Endothelial cell of umbilical vein (primary cell): ENCODE data around the gene SLAIN2. TPM values are rescaled to one million over a fixed set of nuclear protein-coding genes. Genes with fewer than 3 reads are reported as not detected.

Source experiments
- BruUV-seq: library from RNA; stranded (reverse); fragments of 400-500 nt; replicated peaks from 2 replicates; lab custom pipeline; 2021; lab: Mats Ljungman, UMichigan
- CTCF ChIA-PET: fragments of 300-600, 350-600 bp; sonication (Branson Sonifier 250); formaldehyde crosslinking; loops from one replicate; lab custom pipeline; 2021; ENCODE audit warnings: antibody characterized with exemption, inconsistent platforms; lab: Charles Lee
- POLR2A ChIA-PET: fragments of 300-600, 350-600 bp; sonication (Branson Sonifier 250); formaldehyde crosslinking; loops from one replicate; lab custom pipeline; 2021; ENCODE audit warnings: antibody characterized with exemption, inconsistent platforms; lab: Charles Lee
- DNase-seq: peaks from one replicate; pipeline ENCODE4 v3.0.0-alpha.2; 2011; ENCODE audit warnings: low read depth, low spot score
- FAIRE-seq: peaks from 2 replicates; lab custom pipeline; 2011; peaks lifted over from hg19 to GRCh38; lab: Jason Lieb, UNC
- H2AFZ ChIP-seq: 2 replicates; pipeline ENCODE4 v1.6.0; 2012; ENCODE audit warnings: low read depth, low read length, control low read depth, inconsistent platforms
- H3K27ac ChIP-seq: 2 replicates; pipeline ENCODE4 v1.5.1; 2011; ENCODE audit warnings: low read depth, mild to moderate bottlenecking, control low read depth, low read length, moderate library complexity; ENCODE audit not compliant: insufficient read depth
- H3K27me3 ChIP-seq, 2 experiments: 2 replicates each; pipeline versions ENCODE4 v1.6.0 to v1.6.1; 2011; ENCODE audit warnings: low read length in 2 of 2, mixed read lengths in 1 of 2; ENCODE audit not compliant: control insufficient read depth in 2 of 2, insufficient read depth in 2 of 2
- H3K36me3 ChIP-seq, 2 experiments: 2 replicates in 1 of 2; 3 replicates in 1 of 2; pipeline ENCODE4 v1.5.1; 2011; ENCODE audit warnings: low read length in 2 of 2, mild to moderate bottlenecking in 1 of 2, moderate library complexity in 1 of 2; ENCODE audit not compliant: control insufficient read depth in 2 of 2, insufficient read depth in 2 of 2; ENCODE audit errors: extremely low read depth in 1 of 2
- H3K4me1 ChIP-seq: 3 replicates; pipeline ENCODE4 v1.5.1; 2011; ENCODE audit warnings: mild to moderate bottlenecking, low read length; ENCODE audit not compliant: control insufficient read depth, insufficient read depth; ENCODE audit errors: extremely low read depth
- H3K4me2 ChIP-seq: 2 replicates; pipeline ENCODE4 v1.6.1; 2011; ENCODE audit warnings: low read length, control low read depth, mixed read lengths; ENCODE audit not compliant: insufficient read depth
- H3K4me3 ChIP-seq, 3 experiments: fragments of 200-600 bp in 1 of 3; sonication (generic), shearing (Covaris generic) in 1 of 3; replicated peaks in 1 of 3; 2 replicates each; pipeline ENCODE4 v1.5.1; 2011 to 2016; ENCODE audit warnings: control low read depth in 3 of 3, low read length in 3 of 3, mild to moderate bottlenecking in 2 of 3, inconsistent platforms in 1 of 3, low read depth in 1 of 3, moderate library complexity in 1 of 3; ENCODE audit not compliant: insufficient read depth in 1 of 3
- H3K79me2 ChIP-seq: 2 replicates; pipeline ENCODE4 v1.6.0; 2012; ENCODE audit warnings: low read length, inconsistent platforms; ENCODE audit not compliant: control insufficient read depth, insufficient read depth
- H3K9ac ChIP-seq: replicated peaks from 2 replicates; pipeline ENCODE3; 2011; ENCODE audit warnings: low read length, control low read depth; ENCODE audit not compliant: insufficient read depth; ENCODE audit errors: extremely low read depth
- H3K9me1 ChIP-seq: replicated peaks from 3 replicates; pipeline ENCODE4 v1.6.0; 2011; ENCODE audit warnings: mild to moderate bottlenecking, low read length; ENCODE audit not compliant: control insufficient read depth, insufficient read depth; ENCODE audit errors: extremely low read depth
- H3K9me3 ChIP-seq: replicated peaks from 2 replicates; pipeline ENCODE4 v1.5.1; 2012; ENCODE audit warnings: low read length, inconsistent platforms; ENCODE audit not compliant: control insufficient read depth, insufficient read depth
- H4K20me1 ChIP-seq: replicated peaks from 2 replicates; pipeline ENCODE3; 2011; ENCODE audit warnings: mild to moderate bottlenecking, low read length; ENCODE audit not compliant: control insufficient read depth, insufficient read depth; ENCODE audit errors: extremely low read depth
- EZH2 ChIP-seq: IDR thresholded peaks from 2 replicates; pipeline ENCODE4 v1.6.1; 2012; ENCODE audit warnings: borderline replicate concordance, low read depth, mild to moderate bottlenecking, moderate library complexity, low read length, inconsistent platforms; ENCODE audit not compliant: severe bottlenecking
- FOS ChIP-seq: IDR thresholded peaks from 2 replicates; pipeline ENCODE4 v1.6.1; 2011; ENCODE audit warnings: mild to moderate bottlenecking, low read length, moderate library complexity, borderline replicate concordance; ENCODE audit not compliant: insufficient read depth
- GATA2 ChIP-seq: IDR thresholded peaks from 2 replicates; pipeline ENCODE4 v1.7.0; 2011; ENCODE audit warnings: low read depth, mild to moderate bottlenecking, moderate library complexity, mixed read lengths, low read length; ENCODE audit not compliant: insufficient read length, insufficient read depth
- JUN ChIP-seq: IDR thresholded peaks from 2 replicates; pipeline ENCODE4 v1.6.1; 2011; ENCODE audit warnings: borderline replicate concordance, low read depth; ENCODE audit not compliant: insufficient read length, insufficient read depth
- MYC ChIP-seq: IDR thresholded peaks from one replicate; pipeline ENCODE4 v1.6.1; 2011; ENCODE audit warnings: mild to moderate bottlenecking, low read depth, low read length
- POLR2A ChIP-seq: IDR thresholded peaks from 2 replicates; pipeline ENCODE4 v1.6.1; 2012; ENCODE audit warnings: low read depth, mild to moderate bottlenecking, control low read depth, low read length
- POLR2AphosphoS5 ChIP-seq: IDR thresholded peaks from 2 replicates; pipeline ENCODE4 v1.6.1; 2012; ENCODE audit warnings: low read depth, mild to moderate bottlenecking, control low read depth, low read length, moderate library complexity; ENCODE audit not compliant: insufficient read depth
- dilution Hi-C: fragments of 300-500 bp; cut with MboI; formaldehyde crosslinking; loops from one replicate; pipeline ENCODE4 v1.15.0; 2019; ENCODE audit warnings: low sequenced_read_pairs; ENCODE audit not compliant: extremely low pct_ligation_motif_present
- intact Hi-C: fragments of 100-400 bp; cut with micrococcal nuclease; formaldehyde crosslinking; loops from one replicate; pipeline ENCODE4 v1.10.0; 2022
- polyA plus RNA-seq, 4 experiments: library from polyadenylated mRNA; depleted of rRNA in 3 of 4; stranded (reverse) in 3 of 4; unstranded in 1 of 4; fragments of >200 nt; gene quantifications; 2 replicates each; pipeline versions ENCODE4 v1.2.1 to v1.2.3, GENCODE V29; 2011 to 2012; ENCODE audit warnings: missing spikeins in 1 of 4
- total RNA-seq: library from RNA; stranded (reverse); gene quantifications from 2 replicates; pipeline ENCODE4 v1.2.3, GENCODE V29; 2021
- TF ChIP-seq, protein P1 (sequence below): IDR thresholded peaks from 2 replicates; pipeline ENCODE4 v1.6.1; 2011; ENCODE audit not compliant: insufficient read depth, insufficient read length
- TF ChIP-seq, protein P2 (sequence below), 2 donors: IDR thresholded peaks; 1 replicate in 1 of 2; 2 replicates in 1 of 2; pipeline ENCODE4 v1.5.1; 2011; ENCODE audit warnings: low read length in 2 of 2, mild to moderate bottlenecking in 2 of 2, moderate library complexity in 2 of 2, control low read depth in 1 of 2, inconsistent platforms in 1 of 2, low read depth in 1 of 2; ENCODE audit not compliant: insufficient read depth in 1 of 2; ENCODE audit errors: extremely low read depth in 1 of 2

The SLAIN2 gene
- total and polyA plus RNA-seq, 2 donors (not counting 3 experiments of a cell fraction or from before 2014, with no cell fraction given), result 27.4 to 49.5 TPM

DNA sequence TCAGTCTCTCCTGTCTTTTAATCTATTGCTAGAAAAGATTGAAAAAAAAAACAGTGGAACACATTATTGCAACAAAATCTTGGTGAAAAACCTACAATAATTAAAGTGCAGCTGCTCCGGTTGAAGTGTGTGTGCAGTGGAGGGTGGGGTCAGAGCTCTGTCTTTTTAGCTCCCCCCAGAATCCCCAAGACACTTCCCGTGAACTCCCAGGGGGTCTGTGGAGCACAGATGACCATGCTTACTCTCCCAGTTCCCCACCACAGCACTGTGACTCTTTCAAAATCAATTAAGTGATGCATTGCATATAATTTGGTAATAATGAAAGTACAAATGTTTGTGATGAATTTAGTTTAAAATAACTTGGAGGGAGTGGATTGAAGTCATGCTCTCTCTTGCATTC is 126.1 kb downstream of the SLAIN2 start:
- H3K27me3 ChIP-seq, result peaks cover 13 to 15% of the 10 kb centered on the region in 2 experiments
- H3K9ac ChIP-seq, result no peak overlapping the region
- no peaks in the 10 kb centered on the region for H3K4me1 ChIP-seq
- TF ChIP-seq POLR2A, result no peak
- no peak for TF ChIP-seq MYC
- TF ChIP-seq, protein P1, sequence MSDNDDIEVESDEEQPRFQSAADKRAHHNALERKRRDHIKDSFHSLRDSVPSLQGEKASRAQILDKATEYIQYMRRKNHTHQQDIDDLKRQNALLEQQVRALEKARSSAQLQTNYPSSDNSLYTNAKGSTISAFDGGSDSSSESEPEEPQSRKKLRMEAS, result no peak
- no peak for TF ChIP-seq JUN
- no peak for TF ChIP-seq GATA2
- no peak for TF ChIP-seq FOS
- no peak for TF ChIP-seq POLR2AphosphoS5
- no peak for TF ChIP-seq EZH2
- TF ChIP-seq, protein P2, sequence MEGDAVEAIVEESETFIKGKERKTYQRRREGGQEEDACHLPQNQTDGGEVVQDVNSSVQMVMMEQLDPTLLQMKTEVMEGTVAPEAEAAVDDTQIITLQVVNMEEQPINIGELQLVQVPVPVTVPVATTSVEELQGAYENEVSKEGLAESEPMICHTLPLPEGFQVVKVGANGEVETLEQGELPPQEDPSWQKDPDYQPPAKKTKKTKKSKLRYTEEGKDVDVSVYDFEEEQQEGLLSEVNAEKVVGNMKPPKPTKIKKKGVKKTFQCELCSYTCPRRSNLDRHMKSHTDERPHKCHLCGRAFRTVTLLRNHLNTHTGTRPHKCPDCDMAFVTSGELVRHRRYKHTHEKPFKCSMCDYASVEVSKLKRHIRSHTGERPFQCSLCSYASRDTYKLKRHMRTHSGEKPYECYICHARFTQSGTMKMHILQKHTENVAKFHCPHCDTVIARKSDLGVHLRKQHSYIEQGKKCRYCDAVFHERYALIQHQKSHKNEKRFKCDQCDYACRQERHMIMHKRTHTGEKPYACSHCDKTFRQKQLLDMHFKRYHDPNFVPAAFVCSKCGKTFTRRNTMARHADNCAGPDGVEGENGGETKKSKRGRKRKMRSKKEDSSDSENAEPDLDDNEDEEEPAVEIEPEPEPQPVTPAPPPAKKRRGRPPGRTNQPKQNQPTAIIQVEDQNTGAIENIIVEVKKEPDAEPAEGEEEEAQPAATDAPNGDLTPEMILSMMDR (IDR thresholded peaks at IDR 0.05; ENCODE audit: extremely low read depth in 1 of 2, insufficient read depth in 1 of 2, low read depth in 1 of 2, low read length in 2 of 2), result no peak
- no peak overlapping the region for H3K4me3 ChIP-seq
- no peak for DNase-seq
- H4K20me1 ChIP-seq, result no peaks in the 10 kb centered on the region
- H3K36me3 ChIP-seq, result no peaks in the 10 kb centered on the region
- no peak overlapping the region for H2AFZ ChIP-seq
- no peaks in the 10 kb centered on the region for H3K9me3 ChIP-seq
- no peaks in the 10 kb centered on the region for H3K79me2 ChIP-seq
- no peak for FAIRE-seq
- ChIA-PET CTCF (interaction anchor here (1.4 to 1.5 kb wide), 2 partner anchors 9 kb away, joined by 3 to 6 read pairs; no protein-coding TSS in a partner anchor), POLR2A (no interaction called here)
- no peaks in the 10 kb centered on the region for H3K9me1 ChIP-seq
- H3K27ac ChIP-seq, result no peak overlapping the region
- intact Hi-C loops (no loop called here), dilution Hi-C loops (no loop called here)
- no TSS peak for BruUV-seq
- H3K4me2 ChIP-seq, result no peak overlapping the region
